Activated CD8-positive, alpha-beta memory T cell treated with anti-CD3 and anti-CD28 coated beads, Interleukin-2, amount 10 ng/mL, durations not matched to agents 7 days and 5 days (primary cell): ENCODE results near the gene RPL9. TPM values are rescaled to one million over a fixed set of nuclear protein-coding genes. Genes with fewer than 3 reads are reported as not detected.

ENCODE experiments used
- ATAC-seq: fragments of 150-1000 bp; cut with Tn5 transposase; one replicate; pipeline ENCODE4 v1.10.0; 2021; ENCODE audit warnings: moderate library complexity
- CTCF ChIA-PET: fragments of 350-600 bp; sonication (Branson Sonifier 250); formaldehyde crosslinking; loops from one replicate; lab custom pipeline; 2021; ENCODE audit warnings: antibody characterized with exemption; lab: Charles Lee
- DNase-seq: peaks from one replicate; pipeline ENCODE4 v3.0.0-alpha.2; 2020
- H3K27ac Mint-ChIP-seq: one replicate; pipeline ENCODE4 v1.8.0; 2021; ENCODE audit warnings: mild to moderate bottlenecking, mixed read lengths
- H3K27me3 Mint-ChIP-seq: one replicate; pipeline ENCODE4 v1.8.0; 2021; ENCODE audit warnings: mixed read lengths
- H3K36me3 Mint-ChIP-seq: one replicate; pipeline ENCODE4 v1.8.0; 2021; ENCODE audit warnings: mild to moderate bottlenecking, mixed read lengths
- H3K4me1 Mint-ChIP-seq: one replicate; pipeline ENCODE4 v1.8.0; 2021; ENCODE audit warnings: mixed read lengths
- H3K4me3 Mint-ChIP-seq: one replicate; pipeline ENCODE4 v1.8.0; 2021; ENCODE audit warnings: mild to moderate bottlenecking, moderate library complexity, mixed read lengths
- H3K9me3 Mint-ChIP-seq: one replicate; pipeline ENCODE4 v1.8.0; 2022; ENCODE audit warnings: low read depth, mixed read lengths
- total RNA-seq, 2 experiments: library from RNA; stranded (reverse); gene quantifications; one replicate each; pipeline ENCODE4 v1.2.3, GENCODE V29; 2021

The RPL9 gene
- total RNA-seq, 2 experiments from 2014 or later: 713 to 900 TPM

DNA sequence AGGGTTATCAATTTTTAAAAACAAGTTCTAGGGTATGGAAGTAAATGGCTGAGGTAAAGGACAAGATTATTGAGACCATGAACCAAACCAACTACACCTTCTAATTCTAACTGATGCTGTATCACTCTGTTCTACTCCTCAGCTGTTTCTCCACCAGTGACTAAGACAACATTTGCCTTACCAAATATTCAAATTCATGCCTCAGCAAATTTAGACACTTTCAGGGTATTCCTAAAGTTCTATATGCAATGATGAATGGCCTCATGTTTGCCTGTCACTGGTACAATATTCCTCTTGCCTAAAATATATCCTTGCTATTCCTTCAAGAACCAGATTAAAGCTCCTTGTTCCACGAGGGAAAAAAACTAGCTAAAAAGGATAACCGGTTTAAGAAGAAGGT, 5.0 kb downstream of the RPL9 start:
- ATAC-seq (no peak), DNase-seq (no peak)
- H3K27me3 Mint-ChIP-seq: no peaks in the 10 kb centered on the region
- CTCF ChIA-PET: interaction anchor here (1.0 kb wide), 1 partner anchor 16 kb away, joined by 4 read pairs; no protein-coding TSS in a partner anchor
- peaks cover 76% of the 10 kb centered on the region for H3K36me3 Mint-ChIP-seq
- no peak overlapping the region for H3K27ac Mint-ChIP-seq
- H3K4me3 Mint-ChIP-seq: no peak overlapping the region
- H3K4me1 Mint-ChIP-seq: peaks cover 42% of the 10 kb centered on the region
- no peaks in the 10 kb centered on the region for H3K9me3 Mint-ChIP-seq

DNA sequence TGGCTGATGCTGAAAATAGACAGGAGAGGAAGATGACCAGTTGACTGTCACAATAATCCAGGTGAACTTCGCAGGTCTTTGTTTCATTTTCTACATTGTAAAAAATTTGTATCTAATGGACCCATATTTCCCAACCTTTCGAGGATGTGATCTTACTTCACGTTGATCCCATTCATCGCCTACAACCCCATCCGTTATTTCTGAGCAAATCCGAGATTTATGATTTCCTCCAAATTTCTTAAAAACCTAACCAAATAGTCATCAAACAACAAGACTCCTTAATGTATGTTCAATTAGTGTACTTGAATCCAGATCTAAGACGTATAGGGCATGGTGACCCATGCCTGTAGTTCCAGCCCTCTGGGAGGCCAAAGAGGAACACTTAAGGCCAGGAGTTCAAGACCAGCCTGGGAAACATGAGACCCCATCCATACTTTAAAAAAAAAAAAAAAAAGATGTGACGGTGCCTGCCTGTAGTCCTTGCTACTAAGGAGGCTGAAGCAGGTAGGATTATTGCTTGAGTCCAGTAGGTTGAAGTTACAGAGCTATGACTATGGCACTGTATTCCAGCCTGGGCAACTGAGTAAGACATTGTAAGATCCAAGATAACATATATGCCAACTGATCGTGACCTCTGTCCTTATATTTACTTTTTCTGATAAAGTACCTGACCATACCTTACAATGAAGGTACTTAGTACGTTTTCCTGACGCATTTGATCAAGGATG, 5.7 kb downstream of the RPL9 start:
- Mint-ChIP-seq H3K27ac (peak overlapping the region; percentile 37), H3K4me3 (no peak overlapping the region), H3K4me1 (peaks cover 43% of the 10 kb centered on the region), H3K27me3 (no peaks in the 10 kb centered on the region), H3K9me3 (no peaks in the 10 kb centered on the region), H3K36me3 (peaks cover 77% of the 10 kb centered on the region)
- ATAC-seq: no peak
- CTCF ChIA-PET: interaction anchor here (1.0 kb wide), 1 partner anchor 12 kb away, joined by 4 read pairs; no protein-coding TSS in a partner anchor
- no peak for DNase-seq

DNA sequence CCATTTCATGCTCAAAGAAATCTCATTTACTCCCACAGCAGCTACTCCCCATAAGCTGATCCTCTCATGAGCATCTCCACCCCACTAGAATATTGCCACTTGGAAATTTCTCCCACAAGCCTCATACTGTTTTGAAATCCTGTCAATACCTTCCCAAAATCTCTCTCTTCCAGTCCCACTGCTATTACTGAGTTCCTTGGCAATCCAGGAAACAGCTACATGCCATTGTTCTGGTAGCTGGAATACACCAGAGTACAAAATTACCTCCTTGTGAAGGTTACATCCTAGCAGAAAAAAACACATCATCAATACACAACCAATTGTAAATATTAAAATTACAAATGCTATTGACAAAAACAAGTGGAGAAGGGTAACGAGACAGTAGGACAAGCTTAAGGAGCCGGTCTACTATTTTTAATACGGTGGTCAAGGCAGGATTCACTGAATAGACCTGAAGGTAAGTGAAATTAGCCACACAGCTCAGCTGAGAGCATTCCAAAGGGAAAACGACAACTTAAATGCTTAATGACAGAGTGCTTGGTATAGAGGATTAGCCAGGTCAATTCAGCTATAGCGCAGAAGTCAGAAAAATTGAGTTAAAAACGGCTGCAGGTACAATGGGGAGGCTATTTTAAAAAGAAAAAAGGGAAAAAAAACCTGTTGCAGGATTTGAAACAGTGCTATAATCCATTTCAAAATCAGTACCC, 6.4 kb downstream of the RPL9 start:
- no peaks in the 10 kb centered on the region for H3K9me3 Mint-ChIP-seq
- H3K4me1 Mint-ChIP-seq: peaks cover 44% of the 10 kb centered on the region
- no peak overlapping the region for H3K4me3 Mint-ChIP-seq
- ATAC-seq: no peak
- H3K36me3 Mint-ChIP-seq: peaks cover 69% of the 10 kb centered on the region
- CTCF ChIA-PET: interaction anchor here (1.0 kb wide), 1 partner anchor 12 kb away, joined by 4 read pairs; no protein-coding TSS in a partner anchor
- no peaks in the 10 kb centered on the region for H3K27me3 Mint-ChIP-seq
- no peak for DNase-seq
- no peak overlapping the region for H3K27ac Mint-ChIP-seq

DNA sequence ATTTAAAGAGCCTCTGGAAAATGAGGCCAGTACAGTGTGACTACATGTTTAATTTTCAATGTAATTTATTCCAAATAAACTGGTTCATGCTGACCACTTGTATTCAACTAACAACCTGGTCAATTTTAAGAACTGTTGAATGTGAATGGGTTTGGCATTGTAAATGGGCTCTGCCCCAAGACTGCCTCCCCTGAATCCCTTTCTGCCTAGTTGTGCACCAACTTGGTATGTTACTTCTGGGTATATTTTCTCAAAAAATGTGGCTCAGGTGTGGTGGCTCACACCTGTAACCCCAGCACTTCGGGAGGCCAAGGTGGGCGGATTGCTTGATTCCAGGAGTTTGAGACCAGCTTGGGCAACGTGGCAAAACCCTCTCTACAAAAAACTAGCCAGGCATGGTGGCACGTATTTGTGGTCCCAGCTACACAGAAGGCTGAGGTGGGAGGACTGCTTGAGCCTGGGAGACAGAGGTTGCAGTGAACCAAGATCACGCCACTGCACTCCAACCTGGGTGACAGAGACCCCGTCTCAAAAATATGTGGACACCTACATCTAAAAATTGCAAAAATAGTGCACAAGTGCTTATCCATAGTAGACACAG, 7.2 kb downstream of the RPL9 start:
- Mint-ChIP-seq H3K27ac (no peak overlapping the region), H3K36me3 (peaks cover 62% of the 10 kb centered on the region), H3K27me3 (no peaks in the 10 kb centered on the region), H3K9me3 (no peaks in the 10 kb centered on the region), H3K4me1 (peaks cover 41% of the 10 kb centered on the region), H3K4me3 (no peak overlapping the region)
- DNase-seq (no peak), ATAC-seq (no peak)
- CTCF ChIA-PET: interaction anchor here (0.7 to 1.0 kb wide), 2 partner anchors 11 to 85 kb away, joined by 3 to 4 read pairs; no protein-coding TSS in a partner anchor

DNA sequence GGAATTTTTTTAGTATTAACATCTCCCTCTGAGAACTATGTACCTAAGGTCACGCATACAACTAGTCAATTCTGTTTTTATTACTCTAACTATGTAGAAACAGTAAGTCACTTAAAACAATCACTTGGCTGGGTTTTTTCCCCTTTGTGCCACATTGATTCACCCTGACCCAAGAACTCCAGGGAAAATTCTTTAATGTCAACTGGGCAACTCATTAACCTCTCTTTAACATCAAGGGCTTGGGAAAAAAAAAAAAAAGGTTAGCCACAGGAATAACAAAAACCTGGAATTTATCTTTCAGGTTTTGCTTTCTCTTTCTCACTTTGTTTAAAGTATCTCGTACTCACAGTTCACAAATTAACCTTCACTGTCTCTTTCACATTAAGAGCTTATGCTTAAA, 8.1 kb downstream of the RPL9 start:
- no peak for ATAC-seq
- peaks cover 2% of the 10 kb centered on the region for H3K27me3 Mint-ChIP-seq
- peaks cover 33% of the 10 kb centered on the region for H3K4me1 Mint-ChIP-seq
- CTCF ChIA-PET: interaction anchor here (0.7 kb wide), 1 partner anchor 84 kb away, joined by 3 read pairs; no protein-coding TSS in a partner anchor
- H3K4me3 Mint-ChIP-seq: no peak overlapping the region
- H3K27ac Mint-ChIP-seq: no peak overlapping the region
- DNase-seq: no peak
- peaks cover 54% of the 10 kb centered on the region for H3K36me3 Mint-ChIP-seq
- H3K9me3 Mint-ChIP-seq: no peaks in the 10 kb centered on the region

DNA sequence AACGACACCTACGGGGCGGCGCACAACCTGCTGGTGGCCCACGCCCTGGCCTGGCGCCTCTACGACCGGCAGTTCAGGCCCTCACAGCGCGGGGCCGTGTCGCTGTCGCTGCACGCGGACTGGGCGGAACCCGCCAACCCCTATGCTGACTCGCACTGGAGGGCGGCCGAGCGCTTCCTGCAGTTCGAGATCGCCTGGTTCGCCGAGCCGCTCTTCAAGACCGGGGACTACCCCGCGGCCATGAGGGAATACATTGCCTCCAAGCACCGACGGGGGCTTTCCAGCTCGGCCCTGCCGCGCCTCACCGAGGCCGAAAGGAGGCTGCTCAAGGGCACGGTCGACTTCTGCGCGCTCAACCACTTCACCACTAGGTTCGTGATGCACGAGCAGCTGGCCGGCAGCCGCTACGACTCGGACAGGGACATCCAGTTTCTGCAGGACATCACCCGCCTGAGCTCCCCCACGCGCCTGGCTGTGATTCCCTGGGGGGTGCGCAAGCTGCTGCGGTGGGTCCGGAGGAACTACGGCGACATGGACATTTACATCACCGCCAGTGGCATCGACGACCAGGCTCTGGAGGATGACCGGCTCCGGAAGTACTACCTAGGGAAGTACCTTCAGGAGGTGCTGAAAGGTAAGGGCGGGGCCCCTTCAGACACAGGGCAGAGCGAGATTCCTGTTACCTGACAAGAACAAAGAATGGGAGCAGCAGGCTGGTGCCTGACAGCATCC, 11.7 kb downstream of the RPL9 start:
- H3K27me3 Mint-ChIP-seq: peaks cover 6% of the 10 kb centered on the region
- H3K4me1 Mint-ChIP-seq: peaks cover 27% of the 10 kb centered on the region
- H3K4me3 Mint-ChIP-seq: peak overlapping the region; percentile 63

DNA sequence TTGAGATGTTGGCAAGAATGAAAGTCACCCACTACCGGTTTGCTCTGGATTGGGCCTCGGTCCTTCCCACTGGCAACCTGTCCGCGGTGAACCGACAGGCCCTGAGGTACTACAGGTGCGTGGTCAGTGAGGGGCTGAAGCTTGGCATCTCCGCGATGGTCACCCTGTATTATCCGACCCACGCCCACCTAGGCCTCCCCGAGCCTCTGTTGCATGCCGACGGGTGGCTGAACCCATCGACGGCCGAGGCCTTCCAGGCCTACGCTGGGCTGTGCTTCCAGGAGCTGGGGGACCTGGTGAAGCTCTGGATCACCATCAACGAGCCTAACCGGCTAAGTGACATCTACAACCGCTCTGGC, 12.3 kb downstream of the RPL9 start:
- Mint-ChIP-seq H3K27me3 (peaks cover 6% of the 10 kb centered on the region), H3K27ac (no peak overlapping the region), H3K4me1 (peaks cover 27% of the 10 kb centered on the region), H3K36me3 (peaks cover 19% of the 10 kb centered on the region), H3K9me3 (no peaks in the 10 kb centered on the region), H3K4me3 (no peak overlapping the region)
- ATAC-seq (no peak), DNase-seq (no peak)
- CTCF ChIA-PET: interaction anchor here (1.5 to 2.1 kb wide), 2 partner anchors 82 to 132 kb away, joined by 4 read pairs; no protein-coding TSS in a partner anchor

More for the DNA sequence above, 11.7 kb downstream of the RPL9 start:
- CTCF ChIA-PET: interaction anchor here (1.2 to 2.1 kb wide), 3 partner anchors 12 to 133 kb away, joined by 3 to 4 read pairs (median 4); partner anchors contain the start of gene LIAS
- Mint-ChIP-seq H3K27ac (no peak overlapping the region), H3K9me3 (no peaks in the 10 kb centered on the region), H3K36me3 (peaks cover 24% of the 10 kb centered on the region)
- peak; percentile 76 for ATAC-seq
- peak; percentile 59 for DNase-seq

DNA sequence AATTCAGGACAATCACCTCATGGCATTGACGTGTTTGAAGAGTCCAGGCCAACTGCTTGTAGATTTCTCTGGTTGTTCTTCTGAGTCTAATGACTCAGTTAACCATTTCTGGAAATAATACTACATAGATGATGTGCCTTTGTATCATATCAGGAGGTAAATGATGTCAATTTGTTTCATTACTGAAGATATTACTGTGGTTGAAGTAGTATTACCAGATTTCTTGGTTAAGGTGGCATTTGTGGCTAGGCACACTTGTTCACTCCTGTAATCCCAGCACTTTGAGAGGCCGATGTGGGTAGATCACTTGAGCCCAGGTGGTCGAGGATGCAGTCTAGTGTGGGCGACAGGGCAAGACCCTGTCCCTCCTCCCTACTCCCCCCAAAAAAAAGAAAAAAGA, 15.7 kb downstream of the RPL9 start:
- H3K4me1 Mint-ChIP-seq: peaks cover 17% of the 10 kb centered on the region
- CTCF ChIA-PET: no interaction called here
- no peak overlapping the region for H3K27ac Mint-ChIP-seq
- H3K4me3 Mint-ChIP-seq: no peak overlapping the region
- no peaks in the 10 kb centered on the region for H3K9me3 Mint-ChIP-seq
- DNase-seq (no peak), ATAC-seq (no peak)
- H3K27me3 Mint-ChIP-seq: peaks cover 11% of the 10 kb centered on the region
- no peaks in the 10 kb centered on the region for H3K36me3 Mint-ChIP-seq

DNA sequence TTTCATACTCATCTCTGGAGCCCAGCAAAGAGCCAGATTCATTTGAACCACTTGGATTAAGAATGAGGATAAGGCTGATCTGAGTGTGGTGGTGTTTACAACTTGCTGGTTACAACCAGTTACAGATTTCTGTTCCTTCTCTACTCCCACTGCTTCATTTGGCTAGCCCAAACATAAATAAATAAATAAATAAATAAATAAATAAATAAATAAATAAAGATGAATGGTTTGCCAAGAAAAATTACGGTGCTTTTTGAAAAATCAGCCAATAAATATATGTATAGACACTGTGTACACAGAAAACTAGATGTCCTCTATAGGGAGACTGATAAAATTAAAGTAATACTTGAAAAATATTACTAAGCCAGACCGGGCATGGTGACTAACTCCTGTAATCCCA, 17.1 kb downstream of the RPL9 start:
- H3K27ac Mint-ChIP-seq: no peak overlapping the region
- no peaks in the 10 kb centered on the region for H3K36me3 Mint-ChIP-seq
- ATAC-seq: no peak
- no peak overlapping the region for H3K4me3 Mint-ChIP-seq
- no peaks in the 10 kb centered on the region for H3K9me3 Mint-ChIP-seq
- no peak for DNase-seq
- peaks cover 7% of the 10 kb centered on the region for H3K4me1 Mint-ChIP-seq
- CTCF ChIA-PET: interaction anchor here (0.9 to 1.5 kb wide), 3 partner anchors 9 to 16 kb away, joined by 3 to 4 read pairs (median 3); no protein-coding TSS in a partner anchor
- peaks cover 21% of the 10 kb centered on the region for H3K27me3 Mint-ChIP-seq

DNA sequence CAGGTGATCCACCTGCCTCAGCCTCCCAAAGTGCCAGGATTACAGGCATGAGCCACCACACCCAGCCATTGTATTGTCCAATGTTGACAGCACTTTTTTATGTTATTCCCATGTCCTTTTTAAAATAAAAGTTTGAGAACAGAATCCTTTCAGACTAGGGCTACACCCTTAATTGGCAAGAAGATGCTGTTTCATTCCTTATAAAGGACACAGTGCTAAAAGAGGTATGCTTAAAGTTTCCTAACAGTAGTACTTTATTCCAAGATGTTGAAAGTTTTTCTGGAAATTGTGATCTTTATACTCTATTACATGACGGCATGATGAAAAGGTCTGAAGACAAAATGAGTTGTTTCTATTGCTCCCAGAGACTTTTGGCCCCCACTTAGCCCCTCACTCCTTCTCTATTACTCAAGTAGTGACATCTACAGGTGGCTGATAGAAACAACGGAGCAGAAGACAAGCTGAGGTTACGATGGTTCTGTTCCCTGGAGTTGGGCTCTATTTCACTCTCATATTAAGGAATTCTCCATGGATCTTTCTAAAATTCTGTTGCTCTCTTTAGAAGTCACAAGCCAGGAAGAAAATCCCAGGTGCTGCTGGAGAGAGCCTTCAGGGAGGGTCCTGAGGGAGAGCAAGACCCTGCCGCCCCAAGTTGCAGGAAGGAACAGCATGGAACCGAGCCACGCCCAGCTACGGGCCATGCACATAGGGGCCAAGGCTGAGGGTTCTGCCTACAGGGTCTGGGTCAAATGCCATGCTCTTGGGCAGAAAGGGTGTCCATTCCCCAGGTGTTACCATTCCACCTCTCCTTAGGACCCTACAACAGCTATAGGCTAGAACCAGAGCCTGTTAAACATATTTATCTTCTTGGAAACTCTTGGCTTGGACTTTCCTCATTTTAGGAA, 22.8 kb downstream of the RPL9 start:
- Mint-ChIP-seq H3K27ac (no peak overlapping the region), H3K4me1 (no peaks in the 10 kb centered on the region), H3K9me3 (no peaks in the 10 kb centered on the region), H3K36me3 (no peaks in the 10 kb centered on the region), H3K4me3 (no peak overlapping the region), H3K27me3 (peaks cover 19% of the 10 kb centered on the region)
- CTCF ChIA-PET: interaction anchor here (0.8 kb wide), 1 partner anchor 202 kb away, joined by 3 read pairs; no protein-coding TSS in a partner anchor
- ATAC-seq (no peak), DNase-seq (no peak)

DNA sequence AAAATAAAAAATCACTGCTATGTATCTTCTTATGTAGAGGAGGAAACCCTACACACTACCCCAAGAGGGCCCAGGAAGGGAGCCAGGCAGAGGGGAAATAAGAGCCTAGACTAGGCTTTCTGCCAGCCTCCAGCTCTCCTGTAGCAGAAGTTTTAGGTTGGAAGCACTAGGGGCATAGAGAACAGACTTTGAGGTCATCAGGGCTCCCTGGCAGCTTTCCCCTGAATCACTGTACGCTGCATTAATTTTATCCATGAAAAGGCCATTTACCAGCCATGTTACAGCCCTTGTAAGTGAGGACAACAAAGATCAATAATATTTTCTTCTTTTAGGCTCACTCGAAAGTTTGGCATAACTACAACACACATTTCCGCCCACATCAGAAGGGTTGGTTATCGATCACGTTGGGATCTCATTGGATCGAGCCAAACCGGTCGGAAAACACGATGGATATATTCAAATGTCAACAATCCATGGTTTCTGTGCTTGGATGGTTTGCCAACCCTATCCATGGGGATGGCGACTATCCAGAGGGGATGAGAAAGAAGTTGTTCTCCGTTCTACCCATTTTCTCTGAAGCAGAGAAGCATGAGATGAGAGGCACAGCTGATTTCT, 24.7 kb downstream of the RPL9 start:
- CTCF ChIA-PET: no interaction called here
- H3K4me1 Mint-ChIP-seq: no peaks in the 10 kb centered on the region
- no peak overlapping the region for H3K4me3 Mint-ChIP-seq
- no peaks in the 10 kb centered on the region for H3K9me3 Mint-ChIP-seq
- no peak overlapping the region for H3K27ac Mint-ChIP-seq
- H3K36me3 Mint-ChIP-seq: no peaks in the 10 kb centered on the region
- H3K27me3 Mint-ChIP-seq: peaks cover 22% of the 10 kb centered on the region
- DNase-seq: no peak
- ATAC-seq: no peak
